A673 (cell line): Measurements from ENCODE around the gene OR10H1. TPM values are rescaled to one million over a fixed set of nuclear protein-coding genes. Genes with fewer than 3 reads are reported as not detected.
"Not testable (repeated sequence)": the region's sequence is repeated elsewhere in the genome, so short reads cannot be mapped to it uniquely, and the experiment has no call there.

Source experiments
- BruUV-seq: library from RNA; stranded (reverse); fragments of 400-500 nt; replicated peaks from 2 replicates; lab custom pipeline; 2021; lab: Mats Ljungman, UMichigan
- CTCF ChIA-PET: fragments of 300-600 bp; sonication (Branson Sonifier 250); formaldehyde crosslinking; loops from one replicate; lab custom pipeline; 2022; ENCODE audit warnings: antibody characterized with exemption; lab: Charles Lee
- POLR2A ChIA-PET: fragments of 300-600 bp; sonication (Branson Sonifier 250); formaldehyde crosslinking; loops from one replicate; lab custom pipeline; 2022; ENCODE audit warnings: antibody characterized with exemption; ENCODE audit not compliant: low non-redundant PET; lab: Charles Lee
- DNase-seq: peaks from one replicate; pipeline ENCODE4 v3.0.0-alpha.2; 2015; ENCODE audit warnings: low spot score
- H3K27ac ChIP-seq: fragments of 200-600 bp; sonication (generic); 2 replicates; pipeline ENCODE4 v1.5.1; 2016; ENCODE audit warnings: mixed run types, low read depth, mild to moderate bottlenecking, mixed read lengths, antibody characterized with exemption, low read length; ENCODE audit not compliant: poor library complexity, severe bottlenecking
- H3K27me3 ChIP-seq: fragments of 200-600 bp; sonication (generic); replicated peaks from 2 replicates; pipeline ENCODE4 v1.6.1; 2017; ENCODE audit warnings: mixed run types, low read depth, mild to moderate bottlenecking, mixed read lengths, antibody characterized with exemption, low read length; ENCODE audit not compliant: insufficient read depth, poor library complexity
- H3K36me3 ChIP-seq: fragments of 200-600 bp; sonication (generic); 2 replicates; pipeline ENCODE4 v1.6.1; 2016; ENCODE audit warnings: mixed run types, mild to moderate bottlenecking, mixed read lengths, antibody characterized with exemption, low read length; ENCODE audit not compliant: insufficient read depth, poor library complexity, severe bottlenecking
- H3K4me1 ChIP-seq: fragments of 200-600 bp; sonication (generic); 2 replicates; pipeline ENCODE4 v1.6.1; 2017; ENCODE audit warnings: mixed run types, mild to moderate bottlenecking, mixed read lengths, antibody characterized with exemption, low read length; ENCODE audit not compliant: insufficient read depth, poor library complexity, severe bottlenecking
- H3K4me3 ChIP-seq: fragments of 200-600 bp; sonication (generic); 2 replicates; pipeline ENCODE4 v1.5.1; 2016; ENCODE audit warnings: low read depth, mixed run types, mild to moderate bottlenecking, mixed read lengths, low read length; ENCODE audit not compliant: poor library complexity, severe bottlenecking
- H3K9me3 ChIP-seq: fragments of 200-600 bp; sonication (generic); 2 replicates; pipeline ENCODE4 v1.6.1; 2016; ENCODE audit warnings: mixed run types, low read depth, mild to moderate bottlenecking, mixed read lengths, antibody characterized with exemption, low read length; ENCODE audit not compliant: poor library complexity, severe bottlenecking
- CTCF ChIP-seq: fragments of 300-800, 200-600 bp; sonication (generic); conservative IDR thresholded peaks from 2 replicates; pipeline ENCODE4 v1.5.1; 2017; ENCODE audit warnings: low read depth, mild to moderate bottlenecking, antibody characterized with exemption, low read length, moderate library complexity, mixed read lengths
- EZH2 ChIP-seq: fragments of 200-600 bp; sonication (generic); IDR thresholded peaks from 2 replicates; pipeline ENCODE4 v1.6.1; 2017; ENCODE audit warnings: borderline replicate concordance, low read depth, mild to moderate bottlenecking, mixed read lengths, antibody characterized with exemption, low read length; ENCODE audit not compliant: poor library complexity, severe bottlenecking
- intact Hi-C: fragments of 100-400 bp; cut with micrococcal nuclease; formaldehyde crosslinking; loops from one replicate; pipeline ENCODE4 v1.10.0; 2022; ENCODE audit not compliant: unreplicated experiment
- total RNA-seq: library from RNA; stranded (reverse); gene quantifications from 2 replicates; pipeline ENCODE4 v1.2.3, GENCODE V29; 2021

Gene OR10H1
- total RNA-seq, 1 experiment from 2014 or later: not detected

- CTCF ChIA-PET: no interaction called here
- Histone ChIP-seq H3K4me3 (no peak overlapping the region), H3K9me3 (no peaks in the 10 kb centered on the region), H3K27ac (no peak overlapping the region), H3K4me1 (no peaks in the 10 kb centered on the region), H3K36me3 (no peaks in the 10 kb centered on the region), H3K27me3 (peaks cover 6% of the 10 kb centered on the region)
- POLR2A ChIA-PET: no interaction called here
- no peak for TF ChIP-seq EZH2
- peak; percentile 39; the same call in 1 of the 2 replicates for TF ChIP-seq CTCF
- intact Hi-C loops: no loop called here
- DNase-seq: no peak
- no TSS peak for BruUV-seq
These were observed 26.6 kb upstream of the OR10H1 start for GRCh38 chr19:15841875-15842569.

DNA sequence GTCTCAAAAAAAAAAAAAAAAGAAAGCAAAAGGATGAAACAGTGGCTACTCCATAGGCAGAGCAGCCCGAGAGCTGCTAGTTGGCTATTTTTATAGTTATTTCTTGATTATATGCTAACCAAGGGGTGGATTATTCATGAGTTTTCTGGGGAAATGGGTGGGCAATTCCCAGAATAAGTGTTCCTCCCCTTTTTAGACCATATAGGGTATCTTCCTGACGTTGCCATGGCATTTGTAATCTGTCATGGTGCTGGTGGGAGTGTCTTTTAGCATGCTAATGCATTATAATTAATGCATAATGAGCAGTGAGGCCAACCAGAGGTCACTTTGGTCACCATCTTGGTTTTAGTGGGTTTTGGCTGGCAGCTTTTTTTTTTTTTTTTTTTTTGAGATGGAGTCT lies 25.4 kb upstream of the OR10H1 start:
- Histone ChIP-seq H3K27me3 (peaks cover 6% of the 10 kb centered on the region), H3K4me1 (peaks cover 4% of the 10 kb centered on the region), H3K27ac (no peak overlapping the region), H3K9me3 (no peaks in the 10 kb centered on the region), H3K36me3 (no peaks in the 10 kb centered on the region), H3K4me3 (no peak overlapping the region)
- ChIA-PET POLR2A (no interaction called here), CTCF (interaction anchor here (0.6 kb wide), 1 partner anchor 179 kb away, joined by 3 read pairs; no protein-coding TSS in a partner anchor)
- no TSS peak for BruUV-seq
- no peak for DNase-seq
- intact Hi-C loops: no loop called here
- no peak for TF ChIP-seq CTCF
- no peak for TF ChIP-seq EZH2

- H3K36me3 ChIP-seq, H3K4me3 ChIP-seq, CTCF ChIA-PET, intact Hi-C loops, DNase-seq, H3K4me1 ChIP-seq, POLR2A ChIA-PET, BruUV-seq, H3K9me3 ChIP-seq, H3K27ac ChIP-seq, H3K27me3 ChIP-seq: not testable (repeated sequence)
These were observed 24.4 kb upstream of the OR10H1 start for GRCh38 chr19:15839888-15840287.

- ChIA-PET CTCF (no interaction called here), POLR2A (no interaction called here)
- no TSS peak for BruUV-seq
- no peak for DNase-seq
- intact Hi-C loops: no loop called here
- H3K36me3 ChIP-seq: no peaks in the 10 kb centered on the region
- H3K4me3 ChIP-seq: no peak overlapping the region
- H3K9me3 ChIP-seq: no peaks in the 10 kb centered on the region
- H3K27ac ChIP-seq: no peak overlapping the region
- H3K4me1 ChIP-seq: peaks cover 4% of the 10 kb centered on the region
- TF ChIP-seq CTCF: no peak
- H3K27me3 ChIP-seq: no peaks in the 10 kb centered on the region
These were observed 22.9 kb upstream of the OR10H1 start for GRCh38 chr19:15838351-15838750.
